Epithelial cell of esophagus (primary cell): Measurements from ENCODE around the gene WNK2.

Source experiments
- DNase-seq: peaks from one replicate; pipeline ENCODE4 v3.0.0; 2010; ENCODE audit warnings: low read depth
- H3K4me3 ChIP-seq: 2 replicates; pipeline ENCODE4 v1.5.1; 2011; ENCODE audit warnings: mild to moderate bottlenecking, low read length, control low read depth
- TF ChIP-seq, protein P1 (sequence below): IDR thresholded peaks from 2 replicates; pipeline ENCODE4 v1.5.1; 2011; ENCODE audit warnings: low read depth, mild to moderate bottlenecking, low read length, control low read depth, inconsistent platforms; ENCODE audit not compliant: insufficient read depth; ENCODE audit errors: missing control alignments

The WNK2 gene

DNA sequence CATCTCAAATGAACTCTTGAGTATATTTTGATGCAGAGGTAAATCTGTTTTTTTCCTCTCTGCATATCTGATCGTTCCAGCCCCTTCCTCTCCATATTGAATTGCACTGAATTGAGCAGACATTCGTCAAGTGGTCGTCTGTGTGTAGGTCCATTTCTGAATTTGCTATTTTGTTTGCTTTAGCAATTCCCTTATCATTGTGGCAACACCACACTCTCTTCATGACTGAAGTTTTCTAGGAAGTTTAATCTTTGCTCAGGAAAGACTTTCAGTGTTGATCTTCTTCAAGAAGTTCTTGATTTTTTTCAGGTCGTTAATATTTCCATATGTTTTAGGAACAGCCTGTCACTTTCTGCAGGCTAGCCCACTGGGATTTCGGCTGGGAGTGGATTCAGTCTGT lies 132.0 kb downstream of the WNK2 start:
- TF ChIP-seq, protein P1, sequence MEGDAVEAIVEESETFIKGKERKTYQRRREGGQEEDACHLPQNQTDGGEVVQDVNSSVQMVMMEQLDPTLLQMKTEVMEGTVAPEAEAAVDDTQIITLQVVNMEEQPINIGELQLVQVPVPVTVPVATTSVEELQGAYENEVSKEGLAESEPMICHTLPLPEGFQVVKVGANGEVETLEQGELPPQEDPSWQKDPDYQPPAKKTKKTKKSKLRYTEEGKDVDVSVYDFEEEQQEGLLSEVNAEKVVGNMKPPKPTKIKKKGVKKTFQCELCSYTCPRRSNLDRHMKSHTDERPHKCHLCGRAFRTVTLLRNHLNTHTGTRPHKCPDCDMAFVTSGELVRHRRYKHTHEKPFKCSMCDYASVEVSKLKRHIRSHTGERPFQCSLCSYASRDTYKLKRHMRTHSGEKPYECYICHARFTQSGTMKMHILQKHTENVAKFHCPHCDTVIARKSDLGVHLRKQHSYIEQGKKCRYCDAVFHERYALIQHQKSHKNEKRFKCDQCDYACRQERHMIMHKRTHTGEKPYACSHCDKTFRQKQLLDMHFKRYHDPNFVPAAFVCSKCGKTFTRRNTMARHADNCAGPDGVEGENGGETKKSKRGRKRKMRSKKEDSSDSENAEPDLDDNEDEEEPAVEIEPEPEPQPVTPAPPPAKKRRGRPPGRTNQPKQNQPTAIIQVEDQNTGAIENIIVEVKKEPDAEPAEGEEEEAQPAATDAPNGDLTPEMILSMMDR = no peak
- no peak overlapping the region for H3K4me3 ChIP-seq
- DNase-seq = no peak

DNA sequence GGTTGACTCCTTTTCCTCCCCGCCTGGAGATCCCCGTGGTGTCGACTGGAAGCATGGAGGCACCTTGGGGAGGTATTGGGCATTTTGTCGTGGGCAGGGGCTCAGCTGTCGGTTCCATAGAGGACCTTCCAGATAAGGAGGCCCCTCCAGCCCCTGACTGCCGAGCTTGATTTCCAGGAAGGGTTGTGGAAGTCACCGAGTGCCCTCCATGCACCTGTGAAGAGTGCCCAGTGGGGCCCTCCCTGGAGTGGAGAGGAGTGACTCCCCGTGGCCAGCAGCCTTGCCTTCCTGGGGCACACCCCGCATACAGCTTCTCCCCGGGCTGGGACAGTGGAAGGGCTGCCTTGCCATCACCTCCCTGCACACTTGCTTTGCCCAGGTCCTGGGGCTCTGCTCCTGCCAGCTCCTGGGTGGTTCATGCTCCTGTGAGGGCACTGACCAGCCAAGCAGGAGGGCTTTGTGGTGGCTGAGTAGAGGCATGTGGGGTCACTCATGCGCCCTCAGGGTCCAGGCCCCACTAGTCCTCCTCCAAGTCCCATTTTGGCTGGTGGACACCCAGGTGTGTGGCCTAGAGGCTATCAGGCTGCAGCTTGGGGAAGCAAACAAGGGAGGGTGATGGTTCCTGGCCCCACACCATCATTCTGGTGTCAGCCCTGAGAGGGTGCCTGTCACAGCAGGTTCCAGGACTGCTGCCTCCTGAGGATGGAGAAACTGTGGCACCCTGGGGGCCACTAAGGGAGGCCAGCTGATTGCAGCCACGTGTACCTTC lies 133.0 kb downstream of the WNK2 start:
- H3K4me3 ChIP-seq = no peak overlapping the region
- no peak for DNase-seq
- TF ChIP-seq, protein P1 = no peak

DNA sequence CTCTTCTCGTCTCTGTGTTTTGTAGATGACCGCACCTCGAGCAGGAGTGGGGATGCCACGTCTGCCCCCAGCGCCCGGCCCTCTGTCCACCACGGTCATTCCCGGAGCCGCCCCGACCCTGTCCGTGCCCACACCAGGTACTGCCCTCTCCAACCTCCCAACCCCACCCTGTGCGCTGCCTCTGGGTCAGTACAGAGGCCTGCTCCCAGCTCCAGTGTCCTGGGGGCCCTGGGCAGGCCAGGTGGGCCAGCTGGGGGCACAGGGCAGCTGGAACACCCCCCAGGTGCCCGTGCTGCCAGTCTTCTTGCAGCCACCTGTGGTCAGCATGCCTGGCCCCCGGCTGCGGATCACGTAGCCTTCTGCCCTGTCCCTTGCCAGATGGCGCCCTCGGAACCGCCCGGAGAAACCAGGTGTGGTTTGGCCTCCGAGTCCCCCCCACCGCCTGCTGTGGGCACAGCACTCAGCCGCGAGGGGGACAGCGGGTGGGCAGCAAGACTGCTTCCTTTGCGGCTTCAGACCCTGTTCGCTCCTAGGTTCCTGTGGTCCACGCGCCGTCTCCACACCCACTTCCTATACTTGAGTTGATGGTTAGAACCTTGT lies 133.7 kb downstream of the WNK2 start:
- TF ChIP-seq, protein P1 = no peak
- no peak for DNase-seq
- no peak overlapping the region for H3K4me3 ChIP-seq

DNA sequence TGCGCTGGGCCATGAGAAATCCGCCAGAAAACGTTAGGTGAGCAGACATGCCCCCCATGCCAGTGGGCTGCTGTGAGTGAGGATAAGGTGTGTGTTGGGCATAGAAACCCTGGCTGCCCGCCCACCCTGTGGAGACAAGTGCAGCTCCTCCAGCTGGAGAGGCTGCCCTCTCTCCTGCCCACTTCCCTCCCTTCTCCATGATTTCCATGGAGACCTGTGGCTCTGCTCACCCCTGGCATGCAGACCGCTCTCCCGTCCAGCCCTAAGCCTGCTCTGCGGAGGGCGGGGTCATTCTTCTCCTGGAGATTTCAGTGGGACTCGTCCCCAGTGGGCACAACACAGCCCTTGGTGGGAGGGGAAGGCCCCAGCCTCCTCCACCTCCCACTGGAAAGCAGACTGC lies 134.5 kb downstream of the WNK2 start:
- TF ChIP-seq, protein P1 = no peak

DNA sequence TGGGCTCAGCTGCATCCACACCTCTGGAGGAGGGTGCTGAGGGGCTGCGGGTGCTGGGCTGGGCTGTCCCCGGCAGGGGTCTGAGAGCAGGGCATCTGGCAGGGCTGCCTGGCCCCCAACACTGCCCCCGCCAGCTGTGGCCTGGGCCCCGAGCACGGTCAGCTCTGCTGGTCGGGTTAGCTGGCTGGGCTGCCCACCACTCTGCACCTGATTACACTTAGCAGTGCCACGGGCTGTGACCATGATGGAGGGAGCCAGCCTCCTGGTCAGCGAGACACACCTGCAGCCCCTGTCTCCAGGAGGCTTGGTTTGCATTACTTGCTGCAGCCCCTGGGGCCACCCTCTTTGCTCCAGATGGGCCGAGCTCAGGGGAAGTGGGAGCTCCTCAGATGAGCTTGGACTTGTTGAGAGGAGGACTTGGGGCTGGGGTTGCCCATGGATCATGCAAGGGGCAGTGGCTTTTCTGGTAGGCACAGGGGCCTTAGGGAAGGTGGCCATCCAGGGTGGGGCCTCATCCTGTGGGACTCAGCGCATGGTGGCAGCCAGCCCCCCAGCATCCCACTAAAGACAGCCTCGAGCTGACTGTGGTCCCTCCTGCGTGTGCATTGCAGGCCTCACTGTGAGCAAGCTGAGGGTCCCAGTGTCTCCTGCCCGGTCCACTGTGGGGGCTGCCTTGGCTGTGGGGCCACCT lies 135.5 kb downstream of the WNK2 start:
- DNase-seq = no peak
- TF ChIP-seq, protein P1 = no peak
- H3K4me3 ChIP-seq = no peak overlapping the region

More for the DNA sequence above, 134.5 kb downstream of the WNK2 start:
- no peak overlapping the region for H3K4me3 ChIP-seq
- no peak for DNase-seq

DNA sequence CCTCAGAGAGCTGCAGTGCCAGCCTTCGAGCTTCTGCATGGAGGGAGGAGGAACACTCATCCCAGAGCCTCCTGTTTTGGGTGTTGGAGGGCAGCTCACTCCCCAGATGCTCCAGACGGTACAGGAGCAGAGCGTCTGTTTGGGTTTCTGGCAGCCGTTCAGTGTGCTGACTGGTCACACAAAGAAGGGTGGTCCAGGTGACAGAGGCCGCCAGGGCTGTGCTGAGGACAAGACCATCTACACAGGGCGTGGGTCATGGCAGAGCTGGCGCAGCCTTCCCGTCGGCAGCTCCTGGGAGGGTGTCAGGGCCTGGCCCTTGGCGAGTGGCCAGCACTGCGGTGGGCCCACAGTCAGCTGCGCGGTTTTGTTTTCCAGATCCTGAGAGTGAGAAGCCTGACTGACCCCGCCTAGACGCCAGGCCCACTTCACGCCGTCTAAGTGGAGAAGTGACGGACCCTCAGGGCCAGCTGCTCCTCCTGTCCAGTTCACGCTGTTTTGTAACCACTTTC lies 136.1 kb downstream of the WNK2 start:
- TF ChIP-seq, protein P1 = no peak
- H3K4me3 ChIP-seq = no peak overlapping the region
- DNase-seq = no peak
